NCI-H524 treated with DMSO at 0.1 percent for 48 hours (cell line): ENCODE measurements around the gene PRDM15.

ENCODE experiments used
- DNase-seq: peaks from one replicate; lab custom pipeline; 2025; lab: John Stamatoyannopoulos, UW

PRDM15 gene

GRCh38 chr21:41839387-41840000, 39.6 kb downstream of the PRDM15 start:
- DNase-seq: no peak

- DNase-seq: no peak
Observed at GRCh38 chr21:41837756-41838297, 41.3 kb downstream of the PRDM15 start.

- no peak for DNase-seq
Observed at GRCh38 chr21:41836166-41837015, 42.8 kb downstream of the PRDM15 start.

- no peak for DNase-seq
Observed at GRCh38 chr21:41835711-41836154, 43.4 kb downstream of the PRDM15 start.

GRCh38 chr21:41834926-41835663, 44.0 kb downstream of the PRDM15 start:
- no peak for DNase-seq

GRCh38 chr21:41834252-41834925, 44.8 kb downstream of the PRDM15 start:
- no peak for DNase-seq

- DNase-seq: no peak
Observed at GRCh38 chr21:41833497-41834115, 45.5 kb downstream of the PRDM15 start.

GRCh38 chr21:41832596-41833496, 46.3 kb downstream of the PRDM15 start:
- no peak for DNase-seq

- no peak for DNase-seq
Observed at GRCh38 chr21:41831866-41832595, 47.1 kb downstream of the PRDM15 start.

GRCh38 chr21:41831453-41831831, 47.7 kb downstream of the PRDM15 start:
- DNase-seq: no peak

- DNase-seq: no peak
Observed at GRCh38 chr21:41830764-41831452, 48.2 kb downstream of the PRDM15 start.

GRCh38 chr21:41830145-41830707, 48.9 kb downstream of the PRDM15 start:
- no peak for DNase-seq

GRCh38 chr21:41828884-41829360, 50.2 kb downstream of the PRDM15 start:
- no peak for DNase-seq

- DNase-seq: no peak
Observed at GRCh38 chr21:41827951-41828883, 50.9 kb downstream of the PRDM15 start.

- DNase-seq: no peak
Observed at GRCh38 chr21:41825881-41826280, 53.3 kb downstream of the PRDM15 start.

GRCh38 chr21:41825216-41825615, 53.9 kb downstream of the PRDM15 start:
- DNase-seq: no peak

GRCh38 chr21:41824466-41825207, 54.5 kb downstream of the PRDM15 start:
- no peak for DNase-seq
